ENCODE measurements around the gene CSF2RB.

GRCh38 chr22:36900880-36901279, 12.5 kb upstream of the CSF2RB start:
- TF ChIP-seq CTCF (IDR thresholded peaks at IDR 0.05): no peak
- no peak for TF ChIP-seq EP300 (IDR thresholded peaks at IDR 0.05)

All from tibial nerve (tissue), 4 donors.